DND-41 (cell line): Measurements from ENCODE around the gene MIEF1.

ENCODE experiments used
- ATAC-seq: fragments of 200-7000 bp; cut with Tn5 transposase; 3 replicates; pipeline ENCODE4 v1.9.1; 2021; ENCODE audit warnings: low read depth; ENCODE audit not compliant: insufficient read depth
- DNase-seq: peaks from one replicate; pipeline ENCODE4 v3.0.0-alpha.2; 2020
- H2AFZ ChIP-seq: 2 replicates; pipeline ENCODE4 v1.6.0; 2012; ENCODE audit warnings: low read depth, low read length
- H3K27ac ChIP-seq: 2 replicates; pipeline ENCODE4 v1.5.1; 2012; ENCODE audit warnings: low read length, inconsistent platforms
- H3K27me3 ChIP-seq: fragments of 200-600 bp; sonication (generic); 2 replicates; pipeline ENCODE4 v1.6.0; 2012; ENCODE audit warnings: low read length, mild to moderate bottlenecking, inconsistent platforms; ENCODE audit not compliant: insufficient read depth, poor library complexity
- H3K36me3 ChIP-seq: 2 replicates; pipeline ENCODE4 v1.5.1; 2012; ENCODE audit warnings: low read length, inconsistent platforms; ENCODE audit not compliant: insufficient read depth
- H3K4me1 ChIP-seq: 2 replicates; pipeline ENCODE4 v1.5.1; 2012; ENCODE audit warnings: mild to moderate bottlenecking, low read length; ENCODE audit not compliant: insufficient read depth
- H3K4me2 ChIP-seq: 2 replicates; pipeline ENCODE4 v1.6.0; 2012; ENCODE audit warnings: mild to moderate bottlenecking, moderate library complexity, low read length, inconsistent platforms; ENCODE audit not compliant: insufficient read depth
- H3K4me3 ChIP-seq, 2 experiments: fragments of 200-600 bp in 1 of 2; shearing (Covaris generic) in 1 of 2; 2 replicates each; pipeline ENCODE4 v1.5.1; 2012 to 2016; ENCODE audit warnings: inconsistent platforms in 2 of 2, low read length in 2 of 2, mild to moderate bottlenecking in 2 of 2, low read depth in 1 of 2, moderate library complexity in 1 of 2
- H3K79me2 ChIP-seq: 2 replicates; pipeline ENCODE4 v1.6.0; 2012; ENCODE audit warnings: low read length, inconsistent platforms; ENCODE audit not compliant: insufficient read depth
- H3K9ac ChIP-seq: 2 replicates; pipeline ENCODE4 v1.6.0; 2012; ENCODE audit warnings: low read depth, mild to moderate bottlenecking, inconsistent platforms, low read length, moderate library complexity
- H3K9me3 ChIP-seq: 2 replicates; pipeline ENCODE4 v1.5.1; 2012; ENCODE audit warnings: low read length, moderate library complexity, mild to moderate bottlenecking, inconsistent platforms; ENCODE audit not compliant: insufficient read depth, severe bottlenecking
- H4K20me1 ChIP-seq: 2 replicates; pipeline ENCODE4 v1.6.0; 2012; ENCODE audit warnings: low read length; ENCODE audit not compliant: insufficient read depth
- EZH2 ChIP-seq: IDR thresholded peaks from 3 replicates; pipeline ENCODE4 v1.6.1; 2012; ENCODE audit warnings: borderline replicate concordance, low read depth, mild to moderate bottlenecking, moderate library complexity, low read length, inconsistent platforms; ENCODE audit not compliant: severe bottlenecking
- TF ChIP-seq, protein P1 (sequence below): IDR thresholded peaks from 2 replicates; pipeline ENCODE4 v1.5.1; 2012; ENCODE audit warnings: borderline replicate concordance, low read length, moderate library complexity, mild to moderate bottlenecking; ENCODE audit not compliant: poor library complexity, severe bottlenecking; ENCODE audit errors: extremely low read depth

Gene MIEF1

DNA sequence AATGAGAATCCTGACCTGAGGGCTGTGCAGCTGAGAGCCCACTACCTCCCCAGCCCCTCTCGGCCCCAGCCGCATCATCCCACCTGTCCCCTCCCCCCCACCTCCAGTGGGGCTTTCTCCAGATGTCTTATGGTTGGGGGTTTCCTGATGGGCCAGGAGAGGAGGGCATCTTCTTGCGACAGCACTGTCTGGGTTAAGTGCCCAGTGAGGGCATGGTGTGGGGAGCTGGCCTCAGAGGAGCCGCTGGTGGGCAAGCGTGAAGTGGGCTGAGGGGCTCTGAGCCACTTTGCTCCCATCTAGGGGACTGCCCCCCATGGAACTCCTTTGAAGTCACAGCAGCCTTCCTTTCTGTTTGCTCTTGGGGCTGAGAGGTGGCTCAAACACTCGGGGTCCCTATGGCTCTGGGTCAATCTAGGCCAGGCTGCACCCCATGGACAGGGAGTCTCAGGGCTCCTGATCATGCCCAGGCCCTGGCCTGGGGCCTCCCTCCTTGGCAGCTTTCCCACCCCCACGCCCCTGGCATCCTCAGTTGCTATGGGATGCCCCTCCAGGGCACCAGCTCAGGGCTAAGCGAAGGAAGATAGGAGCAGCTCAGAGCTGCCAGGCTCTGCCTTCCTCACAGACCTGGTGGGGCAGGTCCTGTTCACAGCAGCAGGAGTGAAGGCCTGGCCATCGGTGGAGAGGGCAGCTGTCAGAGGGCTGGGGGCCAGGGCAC lies 11.0 kb upstream of the MIEF1 start:
- Histone ChIP-seq H2AFZ (no peak overlapping the region), H3K9ac (no peak overlapping the region), H4K20me1 (no peaks in the 10 kb centered on the region), H3K4me1 (peaks cover 7% of the 10 kb centered on the region; the same call in 1 of the 2 replicates), H3K4me2 (no peak overlapping the region), H3K27me3 (no peaks in the 10 kb centered on the region), H3K4me3 (no peak overlapping the region), H3K79me2 (no peaks in the 10 kb centered on the region), H3K27ac (no peak overlapping the region), H3K9me3 (no peaks in the 10 kb centered on the region), H3K36me3 (no peaks in the 10 kb centered on the region)
- no peak for DNase-seq
- no peak for ATAC-seq
- TF ChIP-seq EZH2: no peak

DNA sequence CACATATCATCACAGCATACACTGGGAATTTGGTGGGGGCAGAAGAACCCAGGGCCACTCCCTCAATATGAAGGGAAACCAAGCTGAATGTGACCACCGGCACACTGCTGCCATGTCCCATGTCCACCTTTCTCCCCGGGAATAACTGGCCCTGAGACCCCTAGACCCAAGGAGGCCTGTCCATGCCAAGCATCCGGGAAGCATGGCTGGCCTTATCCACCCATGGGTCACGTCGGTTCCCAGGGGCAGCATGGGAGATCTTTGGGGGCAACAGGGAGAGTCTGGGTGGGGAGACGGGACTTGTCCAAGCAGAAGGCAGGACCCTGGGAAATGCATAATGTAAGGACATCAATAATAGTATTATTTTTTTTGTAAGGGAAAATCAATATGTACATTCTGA lies 10.4 kb upstream of the MIEF1 start:
- H3K9ac ChIP-seq: no peak overlapping the region
- no peak for DNase-seq
- peaks cover 7% of the 10 kb centered on the region; the same call in 1 of the 2 replicates for H3K4me1 ChIP-seq
- no peak for ATAC-seq
- no peaks in the 10 kb centered on the region for H3K27me3 ChIP-seq
- no peaks in the 10 kb centered on the region for H3K36me3 ChIP-seq
- H2AFZ ChIP-seq: no peak overlapping the region
- H3K9me3 ChIP-seq: no peaks in the 10 kb centered on the region
- no peak overlapping the region for H3K27ac ChIP-seq
- TF ChIP-seq EZH2: no peak
- TF ChIP-seq, protein P1, sequence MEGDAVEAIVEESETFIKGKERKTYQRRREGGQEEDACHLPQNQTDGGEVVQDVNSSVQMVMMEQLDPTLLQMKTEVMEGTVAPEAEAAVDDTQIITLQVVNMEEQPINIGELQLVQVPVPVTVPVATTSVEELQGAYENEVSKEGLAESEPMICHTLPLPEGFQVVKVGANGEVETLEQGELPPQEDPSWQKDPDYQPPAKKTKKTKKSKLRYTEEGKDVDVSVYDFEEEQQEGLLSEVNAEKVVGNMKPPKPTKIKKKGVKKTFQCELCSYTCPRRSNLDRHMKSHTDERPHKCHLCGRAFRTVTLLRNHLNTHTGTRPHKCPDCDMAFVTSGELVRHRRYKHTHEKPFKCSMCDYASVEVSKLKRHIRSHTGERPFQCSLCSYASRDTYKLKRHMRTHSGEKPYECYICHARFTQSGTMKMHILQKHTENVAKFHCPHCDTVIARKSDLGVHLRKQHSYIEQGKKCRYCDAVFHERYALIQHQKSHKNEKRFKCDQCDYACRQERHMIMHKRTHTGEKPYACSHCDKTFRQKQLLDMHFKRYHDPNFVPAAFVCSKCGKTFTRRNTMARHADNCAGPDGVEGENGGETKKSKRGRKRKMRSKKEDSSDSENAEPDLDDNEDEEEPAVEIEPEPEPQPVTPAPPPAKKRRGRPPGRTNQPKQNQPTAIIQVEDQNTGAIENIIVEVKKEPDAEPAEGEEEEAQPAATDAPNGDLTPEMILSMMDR: no peak
- no peak overlapping the region for H3K4me3 ChIP-seq
- no peak overlapping the region for H3K4me2 ChIP-seq
- no peaks in the 10 kb centered on the region for H4K20me1 ChIP-seq
- no peaks in the 10 kb centered on the region for H3K79me2 ChIP-seq

DNA sequence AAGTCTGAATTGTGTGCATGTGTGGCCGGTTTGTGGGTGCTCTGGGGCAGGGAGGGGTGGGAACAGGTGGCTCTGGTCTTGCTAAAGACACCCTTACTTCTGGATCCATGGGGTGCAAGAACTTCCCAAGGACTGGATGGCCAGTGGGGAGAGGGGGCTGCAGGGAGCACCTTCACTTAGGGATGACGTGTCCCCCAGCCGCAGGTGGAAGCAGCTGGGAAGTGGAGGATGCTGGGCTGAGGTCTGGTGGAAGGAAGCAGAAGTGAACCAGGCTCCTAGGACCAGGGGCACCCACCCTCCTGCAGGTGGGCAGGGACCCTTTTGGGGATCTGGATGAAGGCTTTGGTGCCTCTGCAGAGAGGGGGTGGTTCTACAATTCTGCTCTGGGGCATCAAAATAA lies 9.9 kb upstream of the MIEF1 start:
- H3K4me3 ChIP-seq: no peak overlapping the region
- peaks cover 7% of the 10 kb centered on the region; the same call in 1 of the 2 replicates for H3K4me1 ChIP-seq
- no peak overlapping the region for H2AFZ ChIP-seq
- H3K4me2 ChIP-seq: no peak overlapping the region
- no peaks in the 10 kb centered on the region for H3K9me3 ChIP-seq
- TF ChIP-seq, protein P1: no peak
- TF ChIP-seq EZH2: no peak
- H3K79me2 ChIP-seq: no peaks in the 10 kb centered on the region
- H4K20me1 ChIP-seq: no peaks in the 10 kb centered on the region
- no peak overlapping the region for H3K27ac ChIP-seq
- DNase-seq (no peak), ATAC-seq (no peak)
- H3K9ac ChIP-seq: no peak overlapping the region
- H3K27me3 ChIP-seq: no peaks in the 10 kb centered on the region
- no peaks in the 10 kb centered on the region for H3K36me3 ChIP-seq

DNA sequence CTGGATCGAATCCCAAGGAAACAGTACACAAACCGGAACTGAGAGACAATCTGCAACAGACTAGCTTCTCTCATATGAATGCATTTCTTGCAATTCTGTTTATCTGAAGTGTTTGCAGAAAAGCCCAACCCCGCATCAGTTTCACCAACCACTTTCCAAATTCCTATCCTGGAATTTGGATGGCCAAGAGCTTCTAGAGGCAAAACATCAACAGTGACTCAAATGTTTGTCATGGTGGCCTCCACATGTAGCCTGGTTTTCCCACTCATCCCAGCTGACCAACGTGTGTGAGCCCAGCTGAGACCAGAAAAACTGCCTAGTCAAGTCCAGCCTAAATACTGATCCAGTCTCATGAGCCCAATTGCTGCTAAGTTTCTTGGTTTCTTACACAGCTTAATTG lies 8.3 kb upstream of the MIEF1 start:
- H2AFZ ChIP-seq: no peak overlapping the region

More for the DNA sequence above, 8.3 kb upstream of the MIEF1 start:
- TF ChIP-seq, protein P1: no peak
- TF ChIP-seq EZH2: no peak
- H3K4me3 ChIP-seq: no peak overlapping the region
- H3K36me3 ChIP-seq: no peaks in the 10 kb centered on the region
- no peaks in the 10 kb centered on the region for H3K9me3 ChIP-seq
- DNase-seq (no peak), ATAC-seq (no peak)
- H3K9ac ChIP-seq: no peak overlapping the region
- no peak overlapping the region for H3K4me2 ChIP-seq
- H3K27ac ChIP-seq: no peak overlapping the region
- H3K4me1 ChIP-seq: peaks cover 7% of the 10 kb centered on the region; the same call in 1 of the 2 replicates
- H3K79me2 ChIP-seq: no peaks in the 10 kb centered on the region
- H3K27me3 ChIP-seq: no peaks in the 10 kb centered on the region
- no peaks in the 10 kb centered on the region for H4K20me1 ChIP-seq
